COR-L47 (cell line): ENCODE results near the gene RFT1.
"Not testable (repeated sequence)": the region's sequence is repeated elsewhere in the genome, so short reads cannot be mapped to it uniquely, and the experiment has no call there.

ENCODE experiments used
- DNase-seq: peaks from one replicate; lab custom pipeline; 2025; lab: John Stamatoyannopoulos, UW

The RFT1 gene

GRCh38 chr3:53163444-53164387 lies 33.5 kb upstream of the RFT1 start:
- DNase-seq: no peak

GRCh38 chr3:53162672-53163443 lies 32.6 kb upstream of the RFT1 start:
- no peak for DNase-seq

GRCh38 chr3:53161820-53162671 lies 31.8 kb upstream of the RFT1 start:
- DNase-seq: no peak

- no peak for DNase-seq
These were observed 31.2 kb upstream of the RFT1 start for GRCh38 chr3:53161450-53161819.

- DNase-seq: peak; percentile 26
These were observed 30.6 kb upstream of the RFT1 start, which contains the start of gene PRKCD for GRCh38 chr3:53160660-53161449. Gene PRKCD (plus strand): TSS chr3:53161209. CDS start chr3:53178423, 17,214 bp downstream.

GRCh38 chr3:53160061-53160659 lies 29.9 kb upstream of the RFT1 start:
- no peak for DNase-seq

GRCh38 chr3:53159156-53160060 lies 29.2 kb upstream of the RFT1 start:
- DNase-seq: no peak

- DNase-seq: no peak
These were observed 28.5 kb upstream of the RFT1 start for GRCh38 chr3:53158765-53159155.

- no peak for DNase-seq
These were observed 27.8 kb upstream of the RFT1 start for GRCh38 chr3:53157974-53158580.

- no peak for DNase-seq
These were observed 26.2 kb upstream of the RFT1 start for GRCh38 chr3:53156368-53156834.

- DNase-seq: no peak
These were observed 25.5 kb upstream of the RFT1 start for GRCh38 chr3:53155760-53156159.

- no peak for DNase-seq
These were observed 24.6 kb upstream of the RFT1 start for GRCh38 chr3:53154881-53155285.

- no peak for DNase-seq
These were observed 23.7 kb upstream of the RFT1 start for GRCh38 chr3:53153980-53154379.

GRCh38 chr3:53153264-53153823 lies 23.1 kb upstream of the RFT1 start:
- DNase-seq: no peak

GRCh38 chr3:53151870-53152660 lies 21.8 kb upstream of the RFT1 start:
- no peak for DNase-seq

GRCh38 chr3:53151465-53151864 lies 21.2 kb upstream of the RFT1 start:
- DNase-seq: no peak

- DNase-seq: not testable (repeated sequence)
These were observed 20.8 kb upstream of the RFT1 start for GRCh38 chr3:53151086-53151438.
